NCI-H82 (cell line): Measurements from ENCODE around the gene CFAP74.
"Not testable (repeated sequence)": the region's sequence is repeated elsewhere in the genome, so short reads cannot be mapped to it uniquely, and the experiment has no call there.

Source experiments
- DNase-seq: peaks from one replicate; lab custom pipeline; 2025; lab: John Stamatoyannopoulos, UW

Gene CFAP74

DNA sequence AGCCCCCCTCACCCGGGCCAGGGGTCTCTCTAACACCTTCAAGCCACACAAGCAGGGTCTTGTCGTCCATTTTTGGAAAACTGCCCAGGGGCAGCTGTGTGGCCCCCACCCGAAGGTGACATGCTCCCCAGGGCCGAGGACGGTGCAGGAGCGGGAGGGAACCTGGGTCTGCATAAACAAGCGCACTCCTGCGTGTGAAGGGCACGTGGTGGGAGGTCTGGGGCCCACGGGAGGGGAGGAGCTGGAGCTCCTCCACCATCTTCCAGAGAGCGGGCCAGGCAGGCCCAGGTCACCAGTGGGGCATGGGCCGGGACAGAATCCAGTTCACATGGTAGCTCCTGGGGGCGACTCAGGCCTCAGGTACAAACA lies 16.5 kb downstream of the CFAP74 start:
- no peak for DNase-seq

DNA sequence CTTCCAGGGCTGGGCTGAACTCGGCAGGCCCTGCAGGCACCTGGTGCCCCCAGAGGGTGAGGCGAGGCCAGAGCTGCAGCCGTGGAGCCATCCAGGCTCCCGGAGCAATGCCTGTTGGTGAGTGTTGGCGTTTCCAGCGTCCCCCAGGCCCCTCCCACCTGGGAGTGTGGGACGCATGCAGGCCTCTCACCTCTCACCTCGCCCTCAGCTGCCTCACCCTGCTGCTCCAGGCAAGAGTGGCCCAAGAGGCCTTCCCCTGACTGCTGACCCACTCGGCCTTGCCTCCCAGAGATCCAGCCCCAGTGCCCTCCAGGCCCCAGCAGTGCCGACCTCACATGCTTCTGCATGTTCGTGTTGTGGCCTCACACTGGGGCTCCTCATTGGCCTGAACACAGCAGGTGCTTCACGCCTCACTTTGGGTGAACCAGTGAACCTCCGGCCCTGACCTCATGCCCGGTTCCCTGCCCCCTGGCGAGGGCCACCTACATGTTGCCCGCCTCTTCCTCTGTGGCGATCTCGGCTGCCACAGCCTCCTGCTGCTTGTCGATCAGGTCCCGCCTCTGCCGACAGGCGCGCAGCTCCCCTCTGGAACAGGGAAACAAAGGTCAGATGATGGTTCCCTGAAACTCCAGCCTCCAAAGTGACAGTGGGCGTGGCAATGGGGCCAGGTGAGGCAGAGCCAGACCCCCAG lies 17.0 kb downstream of the CFAP74 start:
- no peak for DNase-seq

DNA sequence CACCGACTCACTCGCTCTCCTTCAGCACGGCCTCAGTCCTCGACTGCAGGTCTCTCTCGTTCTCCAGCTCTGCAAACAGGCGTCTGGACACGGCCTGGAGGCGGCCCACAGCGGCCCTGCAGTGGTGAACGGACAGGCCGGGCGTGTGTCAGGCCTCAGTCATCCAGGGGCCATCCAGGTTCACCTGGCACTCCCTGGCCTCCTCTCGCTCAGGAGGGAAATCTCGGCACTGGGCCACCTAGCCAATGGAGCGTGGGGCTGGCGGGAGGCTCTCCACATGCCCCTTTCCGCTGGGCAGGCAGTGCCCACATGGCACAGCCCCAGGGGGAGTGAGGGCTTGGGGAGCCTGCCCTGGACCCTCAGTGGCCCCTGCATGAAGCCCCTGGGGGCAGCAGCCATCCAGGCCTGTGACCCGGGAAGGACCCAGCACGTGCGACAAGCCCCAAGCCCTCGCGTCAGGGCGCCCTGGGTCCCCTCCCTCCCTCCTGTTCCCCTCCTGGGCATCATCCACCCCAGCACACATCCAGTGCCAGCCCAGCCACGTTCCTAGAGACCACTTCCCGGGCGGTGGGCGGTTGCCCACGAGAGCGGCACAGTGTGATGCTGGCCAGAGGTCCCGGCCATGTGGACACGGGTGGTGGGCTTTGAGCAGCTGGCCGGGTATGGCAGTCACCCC lies 18.1 kb downstream of the CFAP74 start:
- no peak for DNase-seq

DNA sequence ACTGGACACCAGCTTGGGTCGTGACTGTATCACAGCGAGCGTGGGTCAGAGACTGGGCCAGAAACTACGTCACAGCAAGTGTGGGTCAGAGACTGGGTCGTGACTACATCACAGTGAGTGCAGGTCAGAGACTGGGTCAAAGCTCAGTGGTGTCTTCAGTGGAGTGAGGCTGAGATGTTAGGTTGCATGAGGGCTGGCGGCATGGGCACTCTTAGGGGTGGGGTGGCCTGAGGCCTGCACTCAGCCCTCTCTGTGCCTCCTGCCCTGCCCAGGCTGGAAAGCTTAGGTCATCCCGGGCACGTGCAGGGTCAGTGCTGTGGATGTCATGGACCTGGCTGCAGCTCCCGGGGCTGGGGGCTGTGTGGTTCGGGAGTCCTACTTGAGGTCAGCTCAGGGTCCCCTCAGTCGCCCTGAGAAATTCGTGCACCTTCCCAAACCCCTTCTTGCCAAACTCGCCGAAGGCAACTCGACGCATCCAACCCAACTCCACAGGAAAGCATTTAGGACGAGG lies 19.0 kb downstream of the CFAP74 start:
- DNase-seq = no peak

DNA sequence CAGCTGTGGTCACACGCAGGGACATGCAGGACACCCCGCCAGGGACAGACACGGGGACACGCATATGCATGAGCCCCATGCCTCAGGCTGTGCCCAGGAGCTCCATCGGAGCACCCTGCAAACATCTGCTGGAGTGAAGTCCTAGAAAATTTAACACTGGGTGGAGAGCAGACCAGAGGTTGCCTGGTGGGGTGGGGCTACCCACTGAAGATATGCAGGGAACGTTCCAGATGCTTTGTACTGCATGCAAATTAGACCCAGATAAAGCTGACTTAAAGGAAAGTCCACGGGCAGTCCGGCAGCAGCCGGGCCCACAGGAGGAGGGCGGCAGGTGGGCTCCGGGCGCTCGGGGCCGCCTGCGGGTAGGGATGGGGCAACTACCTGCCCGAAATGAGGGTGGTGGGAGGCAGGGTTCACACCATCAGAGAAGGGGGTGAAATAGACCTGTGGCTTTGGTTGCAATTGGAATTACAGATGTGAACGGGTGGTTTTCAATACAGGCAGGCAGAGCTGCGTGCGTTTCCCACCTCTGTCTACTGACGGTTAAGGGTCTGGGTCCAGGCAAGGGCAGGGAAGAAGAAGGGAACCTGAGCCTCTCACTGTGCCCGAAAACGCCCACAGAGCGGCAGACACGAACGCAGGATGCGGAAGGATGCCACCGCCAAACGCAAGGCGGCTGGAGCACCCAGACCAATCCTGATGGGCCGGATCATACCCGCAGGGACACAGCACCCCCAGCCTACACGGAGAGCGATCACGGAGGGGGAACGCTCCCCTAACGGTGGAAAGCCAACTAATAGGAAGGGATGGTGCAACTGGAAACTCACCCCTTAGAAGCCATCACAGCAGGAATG lies 21.0 kb downstream of the CFAP74 start:
- no peak for DNase-seq

DNA sequence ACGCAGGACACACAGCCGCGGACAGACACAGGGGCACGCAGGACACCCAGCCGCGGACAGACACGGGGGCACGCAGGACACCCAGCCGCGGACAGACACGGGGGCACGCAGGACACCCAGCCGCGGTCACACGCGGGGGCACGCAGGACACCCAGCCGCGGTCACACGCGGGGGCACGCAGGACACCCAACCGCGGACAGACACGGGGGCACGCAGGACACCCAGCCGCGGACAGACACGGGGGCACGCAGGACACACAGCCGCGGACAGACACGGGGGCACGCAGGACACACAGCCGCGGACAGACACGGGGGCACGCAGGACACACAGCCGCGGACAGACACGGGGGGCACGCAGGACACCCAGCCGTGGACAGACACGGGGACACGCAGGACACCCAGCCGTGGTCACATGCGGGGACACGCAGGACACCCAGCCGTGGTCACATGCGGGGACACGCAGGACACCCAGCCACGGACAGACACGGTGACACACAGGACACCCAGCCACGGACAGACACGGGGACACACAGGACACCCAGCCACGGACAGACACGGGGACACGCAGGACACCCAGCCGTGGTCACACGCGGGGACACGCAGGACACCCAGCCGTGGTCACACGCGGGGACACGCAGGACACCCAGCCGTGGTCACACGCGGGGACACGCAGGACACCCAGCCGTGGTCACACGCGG lies 21.8 kb downstream of the CFAP74 start:
- DNase-seq = not testable (repeated sequence)

DNA sequence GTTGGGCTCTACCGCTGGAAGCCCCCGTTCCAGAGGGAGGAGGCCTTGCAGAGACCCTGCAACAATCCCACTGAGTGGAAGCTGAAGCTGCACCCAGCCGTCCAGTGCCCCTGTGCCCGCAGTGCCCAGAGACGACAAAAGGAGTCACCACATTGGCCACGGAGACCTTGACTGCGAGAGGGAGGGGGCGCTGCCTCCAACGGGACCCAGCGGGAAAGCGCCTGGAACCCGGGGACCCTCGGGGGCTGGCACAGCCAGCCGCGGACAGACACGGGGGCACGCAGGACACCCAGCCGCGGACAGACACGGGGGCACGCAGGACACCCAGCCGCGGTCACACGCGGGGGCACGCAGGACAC lies 22.5 kb downstream of the CFAP74 start:
- no peak for DNase-seq

DNA sequence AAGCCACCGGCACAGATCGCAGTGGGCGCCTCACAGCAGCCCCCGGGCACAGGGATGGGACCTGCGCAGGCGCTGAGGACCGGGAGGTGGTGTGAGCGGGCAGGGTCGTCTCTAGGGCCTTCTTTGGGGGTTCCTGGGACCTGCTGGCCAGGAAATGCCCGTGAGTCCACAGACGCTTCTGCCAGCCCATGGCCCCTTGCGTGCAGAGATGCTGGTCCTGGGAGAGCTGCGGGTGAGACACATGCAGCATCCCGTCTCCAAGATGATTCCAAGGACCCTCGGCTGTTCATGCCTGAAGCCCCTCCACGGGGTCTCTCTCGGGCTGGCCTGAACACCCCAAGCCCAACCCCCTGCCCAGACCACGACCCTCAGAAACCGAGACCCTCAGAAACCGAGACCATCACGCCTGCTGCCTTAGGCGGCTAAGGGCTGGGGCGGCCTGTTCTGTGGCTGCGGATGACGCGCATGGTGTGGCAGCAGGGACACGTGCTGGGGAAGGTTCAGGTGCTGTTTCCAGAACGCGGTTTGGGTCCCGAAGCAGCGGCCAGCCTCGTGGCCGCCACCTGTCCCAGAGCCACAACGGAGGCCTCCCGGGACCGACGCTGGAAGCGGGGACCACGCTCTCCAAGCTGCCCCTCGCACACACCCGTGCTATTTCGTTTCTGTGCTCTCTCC lies 23.0 kb downstream of the CFAP74 start:
- no peak for DNase-seq

DNA sequence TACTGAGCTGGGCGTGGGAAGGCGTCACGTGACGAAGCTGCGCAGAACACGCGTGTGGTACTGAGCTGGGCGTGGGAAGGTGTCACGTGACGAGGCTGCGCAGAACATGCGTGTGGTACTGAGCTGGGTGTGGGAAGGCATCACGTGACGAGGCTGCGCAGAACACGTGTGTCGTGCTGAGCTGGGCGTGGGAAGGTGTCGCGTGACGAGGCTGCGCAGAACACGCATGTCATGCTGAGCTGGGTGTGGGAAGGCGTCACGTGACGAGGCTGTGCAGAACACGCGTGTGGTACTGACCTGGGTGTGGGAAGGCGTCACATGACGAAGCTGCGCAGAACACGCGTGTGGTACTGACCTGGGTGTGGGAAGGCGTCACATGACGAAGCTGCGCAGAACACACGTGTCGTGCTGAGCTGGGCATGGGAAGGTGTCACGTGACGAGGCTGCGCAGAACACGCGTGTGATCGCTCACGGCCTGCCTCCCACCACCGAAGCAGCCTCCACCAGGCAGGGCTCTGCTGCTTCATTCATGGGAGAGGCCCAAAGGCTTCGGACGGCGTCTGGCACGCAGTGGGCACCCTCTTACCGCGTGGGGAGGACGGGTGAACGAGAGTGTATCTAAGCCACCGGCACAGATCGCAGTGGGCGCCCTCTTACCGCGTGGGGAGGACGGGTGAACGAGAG lies 24.0 kb downstream of the CFAP74 start:
- DNase-seq = no peak

DNA sequence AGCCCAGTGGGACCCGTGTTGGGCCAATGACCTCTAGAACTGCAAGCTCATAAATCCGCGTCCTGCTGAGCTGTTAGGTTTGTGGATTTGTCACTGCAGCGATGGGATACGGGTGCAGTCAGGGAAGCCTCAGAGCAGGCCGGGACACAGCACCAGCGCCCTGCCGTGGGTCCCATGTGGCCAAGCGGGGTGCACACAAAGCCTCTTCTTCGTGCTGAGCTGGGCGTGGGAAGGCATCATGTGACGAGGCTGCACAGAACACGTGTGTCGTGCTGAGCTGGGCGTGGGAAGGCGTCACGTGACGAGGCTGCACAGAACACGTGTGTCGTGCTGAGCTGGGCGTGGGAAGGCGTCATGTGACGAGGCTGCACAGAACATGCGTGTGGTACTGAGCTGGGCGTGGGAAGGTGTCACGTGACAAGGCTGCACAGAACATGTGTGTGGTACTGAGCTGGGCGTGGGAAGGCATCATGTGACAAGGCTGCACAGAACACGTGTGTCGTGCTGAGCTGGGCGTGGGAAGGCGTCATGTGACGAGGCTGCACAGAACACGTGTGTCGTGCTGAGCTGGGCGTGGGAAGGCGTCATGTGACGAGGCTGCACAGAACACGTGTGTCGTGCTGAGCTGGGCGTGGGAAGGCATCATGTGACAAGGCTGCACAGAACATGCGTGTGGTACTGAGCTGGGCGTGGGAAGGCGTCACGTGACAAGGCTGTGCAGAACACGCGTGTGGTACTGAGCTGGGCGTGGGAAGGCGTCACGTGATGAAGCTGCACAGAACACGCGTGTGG lies 24.7 kb downstream of the CFAP74 start:
- DNase-seq = not testable (repeated sequence)

DNA sequence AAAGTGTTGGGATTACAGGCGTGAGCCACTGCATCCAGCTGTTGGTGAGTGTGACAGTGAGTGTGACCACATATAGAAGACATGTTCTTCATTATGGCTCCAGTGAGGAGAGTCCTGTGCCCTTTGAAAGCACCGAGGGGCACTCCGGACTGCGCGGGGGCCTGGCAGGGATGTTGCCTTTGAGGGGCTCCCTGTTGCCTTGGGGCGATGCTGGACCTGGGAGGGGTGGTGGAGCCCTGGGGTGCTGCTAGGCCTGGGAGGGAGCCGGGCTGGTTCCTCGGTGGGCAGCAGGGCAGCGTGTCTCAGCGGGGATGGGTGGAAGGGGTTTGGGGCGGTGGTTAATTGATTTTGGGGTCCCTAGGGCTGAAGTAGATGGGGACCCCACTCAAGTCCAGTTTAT lies 25.5 kb downstream of the CFAP74 start:
- DNase-seq = no peak

DNA sequence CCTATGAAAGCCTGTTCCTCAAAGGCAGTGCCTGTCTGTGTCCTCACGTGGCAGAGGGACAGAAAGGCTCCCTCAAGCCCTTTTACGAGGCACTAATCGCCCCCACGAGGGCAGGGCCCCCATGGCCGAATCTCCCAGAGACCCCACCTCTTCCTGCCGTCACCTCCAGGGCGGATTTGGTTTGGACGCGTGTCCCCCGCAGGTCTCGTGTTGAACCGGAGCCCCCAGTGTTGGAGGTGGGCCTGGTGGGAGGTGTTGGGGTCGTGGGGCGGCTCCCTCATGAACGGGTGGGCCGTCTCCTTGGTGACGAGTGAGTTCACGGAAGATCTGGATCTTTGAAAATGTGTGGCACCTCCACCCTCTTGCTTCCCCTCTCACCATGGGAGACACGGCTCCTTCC lies 27.6 kb downstream of the CFAP74 start:
- DNase-seq = no peak

DNA sequence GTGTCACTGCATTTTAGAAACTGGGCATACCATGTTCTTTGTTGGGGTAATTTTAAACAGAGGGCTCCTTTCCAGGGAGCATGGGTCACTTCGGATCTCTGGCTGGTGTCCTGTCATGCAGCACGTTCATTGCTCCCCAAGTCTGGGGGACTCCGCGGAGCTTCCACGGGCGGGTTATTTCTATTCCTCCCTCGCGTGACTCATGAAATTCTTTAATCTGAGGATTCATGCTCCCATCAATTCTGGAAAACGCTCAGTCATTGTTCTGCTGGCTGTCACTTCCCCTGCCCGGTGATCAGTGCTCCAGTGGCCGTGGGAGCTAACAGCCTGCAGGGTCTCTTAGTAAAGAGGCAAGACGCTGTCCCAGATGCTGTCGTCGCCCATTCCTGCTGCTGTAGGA lies 28.1 kb downstream of the CFAP74 start:
- DNase-seq = no peak

DNA sequence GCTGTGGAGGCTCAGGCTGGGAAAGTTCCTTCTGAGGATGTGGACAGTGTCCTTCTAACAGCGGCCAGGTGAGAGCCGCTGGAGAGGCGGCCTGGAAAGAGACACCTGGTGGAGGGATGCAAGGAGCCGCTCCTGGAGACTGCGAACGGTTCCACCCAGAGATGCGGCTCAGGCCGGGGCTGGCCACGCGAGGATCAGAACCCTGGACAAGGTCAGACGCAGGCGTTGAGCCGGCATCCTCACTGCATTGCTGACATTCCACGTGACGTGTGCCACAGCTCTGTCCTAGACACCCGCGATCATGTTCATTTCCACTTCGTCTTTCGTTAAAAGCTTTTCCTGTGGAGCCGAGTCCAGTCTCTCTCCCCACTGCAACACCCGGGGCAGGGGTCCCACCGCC lies 28.8 kb downstream of the CFAP74 start:
- DNase-seq = no peak

DNA sequence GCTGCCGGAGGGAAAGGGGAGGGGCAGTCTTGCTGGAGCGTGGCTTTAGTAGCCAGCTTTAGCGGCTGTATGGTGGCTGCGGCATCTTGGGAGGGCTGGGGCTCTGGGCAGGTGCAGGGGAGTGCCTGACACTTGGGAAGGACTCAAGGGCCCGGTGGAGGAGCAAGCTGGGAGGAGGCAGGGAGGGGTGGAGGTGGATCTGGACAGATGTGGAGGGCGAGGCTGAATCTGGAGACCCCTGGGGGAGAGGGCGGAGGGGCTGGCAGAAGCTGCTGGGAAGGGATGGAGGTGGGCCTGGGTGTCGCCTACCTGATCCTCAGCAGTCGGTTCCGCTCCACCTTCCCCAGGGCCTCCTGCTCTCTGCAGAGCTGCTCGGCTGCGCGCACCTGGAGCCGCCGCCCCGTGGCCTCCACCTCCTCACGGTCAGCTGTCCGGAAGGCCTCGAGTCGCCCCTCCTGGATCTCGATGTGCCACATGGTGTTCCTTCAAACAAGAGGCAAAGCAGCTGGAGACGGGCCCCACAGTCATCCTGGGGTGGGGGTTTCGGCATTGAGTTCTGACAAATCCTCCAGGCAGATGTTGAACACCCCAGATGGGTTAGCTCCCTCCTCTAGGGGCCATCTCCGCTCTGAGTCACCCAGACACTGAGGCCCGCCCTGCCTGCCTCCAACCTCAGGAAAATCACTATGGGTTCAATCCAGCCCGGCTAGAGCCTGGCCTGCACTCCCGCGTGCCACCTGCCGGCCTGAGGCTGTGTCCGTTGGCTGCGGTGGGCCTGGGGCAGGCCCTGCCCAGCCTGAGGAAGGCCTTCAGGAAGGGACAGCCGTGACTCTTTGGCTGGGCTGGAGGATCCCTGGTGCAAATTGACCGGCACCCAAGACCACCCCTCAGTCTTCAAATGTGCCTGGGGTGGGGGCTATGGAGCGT lies 29.6 kb downstream of the CFAP74 start:
- no peak for DNase-seq

DNA sequence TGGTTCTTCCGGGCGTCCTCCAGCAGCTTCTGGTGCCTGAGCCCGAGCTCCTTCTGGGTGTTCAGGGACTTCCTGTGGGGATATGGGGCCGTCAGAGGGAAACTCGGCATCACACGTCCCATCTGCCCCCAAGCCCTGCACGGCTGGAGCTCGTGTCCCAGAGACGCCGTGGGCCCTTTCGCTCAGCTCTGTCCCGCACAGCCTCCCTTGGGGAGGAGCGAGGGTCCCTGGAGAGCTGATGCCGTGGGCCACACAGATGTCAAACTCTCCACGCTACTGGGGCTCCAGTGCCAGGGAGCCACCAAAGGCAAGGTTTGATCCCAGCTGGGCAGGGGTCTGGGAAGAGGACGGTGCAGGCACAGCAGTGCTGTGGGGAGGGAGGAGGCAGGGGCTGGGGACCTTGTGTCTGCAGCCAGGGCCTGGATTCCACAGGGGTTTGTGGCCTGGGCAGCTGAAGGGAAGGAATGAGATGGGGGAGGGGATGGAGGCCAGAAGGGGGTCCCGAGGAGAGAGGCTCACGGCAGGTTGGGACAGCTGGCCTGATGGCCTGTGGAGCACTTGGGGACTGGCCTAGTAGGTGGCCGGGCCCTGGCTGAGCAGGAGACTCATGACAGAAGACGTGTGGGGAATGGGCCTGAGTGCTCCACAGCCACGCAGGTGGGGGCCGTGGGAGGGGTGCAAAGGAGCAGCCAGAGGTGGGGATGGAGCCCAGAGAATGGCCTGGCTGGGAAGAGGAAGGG lies 30.4 kb downstream of the CFAP74 start:
- no peak for DNase-seq

DNA sequence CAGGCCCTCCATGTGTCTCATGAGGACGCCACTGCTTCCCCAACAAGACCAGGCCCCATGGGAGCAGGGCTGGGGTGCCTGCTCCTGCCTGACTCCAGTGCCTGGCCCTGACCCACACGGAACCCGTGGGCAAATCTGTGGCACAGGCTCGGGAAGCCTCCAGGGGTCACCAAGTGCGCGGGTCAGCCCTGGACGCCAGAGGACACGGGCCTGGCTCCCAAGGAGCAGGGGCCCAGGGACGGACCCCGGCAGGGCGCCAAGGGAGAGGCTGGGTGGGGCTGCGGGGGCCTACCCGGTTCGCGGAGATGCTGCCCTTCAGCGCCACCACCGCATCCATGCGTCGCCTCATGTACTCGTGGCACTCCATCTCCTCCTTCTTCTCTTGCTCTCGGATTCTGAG lies 31.9 kb downstream of the CFAP74 start:
- DNase-seq = no peak

DNA sequence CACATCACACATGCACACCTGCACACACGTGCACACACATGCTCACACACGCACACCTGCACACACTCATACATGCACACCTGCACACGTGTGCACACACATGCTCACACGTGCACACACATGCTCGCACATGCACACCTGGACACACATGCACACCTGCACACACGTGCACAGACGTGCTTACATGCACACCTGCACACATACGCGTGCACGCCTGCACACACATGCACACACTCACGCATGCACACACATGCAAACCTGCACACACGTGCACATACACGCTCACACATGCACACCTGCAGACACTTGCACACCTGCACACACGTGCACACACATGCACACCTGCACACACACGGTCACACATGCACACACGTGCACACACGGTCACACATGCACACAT lies 32.6 kb downstream of the CFAP74 start:
- DNase-seq = no peak
